MM.1S (cell line): ENCODE data around the gene PRG2.

Experiments
- DNase-seq: peaks from one replicate; pipeline ENCODE4 v3.0.0-alpha.2; 2015
- H2AFZ ChIP-seq: fragments of 300-600 bp; sonication (generic); 2 replicates; pipeline ENCODE4 v1.6.0; 2016; ENCODE audit warnings: antibody characterized with exemption, low read length
- H3F3A ChIP-seq: fragments of 300-600 bp; sonication (generic); 2 replicates; pipeline ENCODE4 v1.6.1; 2016; ENCODE audit warnings: mild to moderate bottlenecking, antibody characterized with exemption, low read length, moderate library complexity, mixed read lengths; ENCODE audit not compliant: insufficient read depth
- H3K27ac ChIP-seq: fragments of 300-600 bp; sonication (generic); 2 replicates; pipeline ENCODE4 v1.5.1; 2016; ENCODE audit warnings: mild to moderate bottlenecking, low read length
- H3K27me3 ChIP-seq: fragments of 300-600 bp; sonication (generic); replicated peaks from 2 replicates; pipeline ENCODE4 v1.6.0; 2016; ENCODE audit warnings: low read length; ENCODE audit not compliant: insufficient read depth
- H3K36me3 ChIP-seq: fragments of 300-600 bp; sonication (generic); replicated peaks from 2 replicates; pipeline ENCODE4 v1.6.1; 2016; ENCODE audit warnings: mild to moderate bottlenecking, low read length, mixed read lengths; ENCODE audit not compliant: insufficient read depth
- H3K4me1 ChIP-seq: fragments of 300-600 bp; sonication (generic); 2 replicates; pipeline ENCODE4 v1.6.1; 2016; ENCODE audit warnings: low read length, mixed read lengths
- H3K4me2 ChIP-seq: fragments of 300-600 bp; sonication (generic); 2 replicates; pipeline ENCODE4 v1.6.0; 2016; ENCODE audit warnings: low read depth, low read length
- H3K4me3 ChIP-seq: fragments of 300-600 bp; sonication (generic); 2 replicates; pipeline ENCODE4 v1.5.1; 2016; ENCODE audit warnings: low read length, mixed read lengths
- H3K79me2 ChIP-seq: fragments of 300-600 bp; sonication (generic); 2 replicates; pipeline ENCODE4 v1.6.1; 2016; ENCODE audit warnings: mixed run types, low read length, mixed read lengths
- H3K9ac ChIP-seq: fragments of 300-600 bp; sonication (generic); 2 replicates; pipeline ENCODE4 v1.6.1; 2016; ENCODE audit warnings: low read length, mixed read lengths
- H3K9me2 ChIP-seq: fragments of 300-600 bp; sonication (generic); replicated peaks from 2 replicates; pipeline ENCODE4 v1.6.1; 2016; ENCODE audit warnings: mild to moderate bottlenecking, low read length, mixed read lengths; ENCODE audit not compliant: insufficient read depth
- H3K9me3 ChIP-seq: fragments of 300-600 bp; sonication (generic); replicated peaks from 2 replicates; pipeline ENCODE4 v1.6.1; 2016; ENCODE audit warnings: mild to moderate bottlenecking, low read length, mixed read lengths; ENCODE audit not compliant: insufficient read depth
- H4K20me1 ChIP-seq: fragments of 300-600 bp; sonication (generic); 2 replicates; pipeline ENCODE4 v1.6.1; 2016; ENCODE audit warnings: mild to moderate bottlenecking, low read length, moderate library complexity, mixed read lengths; ENCODE audit not compliant: insufficient read depth
- CTCF ChIP-seq: fragments of 300-600 bp; sonication (generic); IDR thresholded peaks from 2 replicates; pipeline ENCODE4 v1.5.1; 2016; ENCODE audit warnings: antibody characterized with exemption, low read length, mixed read lengths
- EZH2 ChIP-seq: fragments of 300-600 bp; sonication (generic); optimal IDR thresholded peaks from 2 replicates; pipeline ENCODE3; 2017; ENCODE audit warnings: low read depth, mild to moderate bottlenecking, antibody characterized with exemption, low read length, mixed read lengths
- EZH2phosphoT487 ChIP-seq: fragments of 300-600 bp; sonication (generic); IDR thresholded peaks from 2 replicates; pipeline ENCODE4 v1.6.1; 2018; ENCODE audit warnings: antibody characterized with exemption, low read length

PRG2 gene

DNA sequence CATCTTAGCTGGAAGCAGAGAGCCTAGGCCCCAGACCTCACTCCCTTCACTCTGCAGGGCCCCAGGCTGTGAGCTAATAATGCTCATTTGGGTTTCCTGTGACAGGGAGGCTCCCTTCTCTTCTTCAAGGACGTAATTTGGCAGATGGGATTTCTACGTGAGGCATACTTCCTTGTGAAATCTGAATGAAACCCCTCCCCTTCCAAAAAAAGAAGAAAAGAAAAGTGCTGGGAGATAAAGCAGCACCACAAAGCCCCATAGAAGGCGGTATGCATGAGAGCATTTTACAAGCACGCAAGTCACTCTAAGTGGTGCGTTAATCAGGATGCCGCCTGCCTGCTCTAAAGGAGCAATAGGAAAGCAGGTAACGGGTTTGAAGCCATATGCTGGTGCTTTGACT lies 46.6 kb downstream of the PRG2 start:
- no peaks in the 10 kb centered on the region for H3K9me3 ChIP-seq
- no peaks in the 10 kb centered on the region for H3K36me3 ChIP-seq
- H4K20me1 ChIP-seq, result no peaks in the 10 kb centered on the region
- no peaks in the 10 kb centered on the region for H3K9me2 ChIP-seq
- H3K4me1 ChIP-seq, result no peaks in the 10 kb centered on the region
- H2AFZ ChIP-seq, result no peak overlapping the region
- H3F3A ChIP-seq, result no peaks in the 10 kb centered on the region
- no peak overlapping the region for H3K27ac ChIP-seq
- H3K79me2 ChIP-seq, result no peaks in the 10 kb centered on the region
- TF ChIP-seq CTCF (no peak), EZH2 (no peak), EZH2phosphoT487 (no peak)
- 0 out of 2 replicates have a peak, but pooled peaks cover 7% of the 10 kb centered on the region for H3K27me3 ChIP-seq
- no peak for DNase-seq
- no peak overlapping the region for H3K4me3 ChIP-seq
- H3K9ac ChIP-seq, result no peak overlapping the region
- no peak overlapping the region for H3K4me2 ChIP-seq

GRCh38 chr11:57342702-57343101 lies 47.7 kb downstream of the PRG2 start:
- no peak overlapping the region for H3K9ac ChIP-seq
- H3K79me2 ChIP-seq, result no peaks in the 10 kb centered on the region
- H3K9me2 ChIP-seq, result no peaks in the 10 kb centered on the region
- no peaks in the 10 kb centered on the region for H4K20me1 ChIP-seq
- no peak overlapping the region for H2AFZ ChIP-seq
- H3K4me3 ChIP-seq, result no peak overlapping the region
- TF ChIP-seq CTCF, result no peak
- no peak for TF ChIP-seq EZH2phosphoT487
- TF ChIP-seq EZH2, result no peak
- no peak for DNase-seq
- H3K4me2 ChIP-seq, result no peak overlapping the region
- H3K36me3 ChIP-seq, result no peaks in the 10 kb centered on the region
- no peaks in the 10 kb centered on the region for H3K4me1 ChIP-seq
- H3F3A ChIP-seq, result no peaks in the 10 kb centered on the region
- no peaks in the 10 kb centered on the region for H3K9me3 ChIP-seq
- H3K27ac ChIP-seq, result no peak overlapping the region
- H3K27me3 ChIP-seq, result 0 out of 2 replicates have a peak, but pooled peaks cover 3% of the 10 kb centered on the region

DNA sequence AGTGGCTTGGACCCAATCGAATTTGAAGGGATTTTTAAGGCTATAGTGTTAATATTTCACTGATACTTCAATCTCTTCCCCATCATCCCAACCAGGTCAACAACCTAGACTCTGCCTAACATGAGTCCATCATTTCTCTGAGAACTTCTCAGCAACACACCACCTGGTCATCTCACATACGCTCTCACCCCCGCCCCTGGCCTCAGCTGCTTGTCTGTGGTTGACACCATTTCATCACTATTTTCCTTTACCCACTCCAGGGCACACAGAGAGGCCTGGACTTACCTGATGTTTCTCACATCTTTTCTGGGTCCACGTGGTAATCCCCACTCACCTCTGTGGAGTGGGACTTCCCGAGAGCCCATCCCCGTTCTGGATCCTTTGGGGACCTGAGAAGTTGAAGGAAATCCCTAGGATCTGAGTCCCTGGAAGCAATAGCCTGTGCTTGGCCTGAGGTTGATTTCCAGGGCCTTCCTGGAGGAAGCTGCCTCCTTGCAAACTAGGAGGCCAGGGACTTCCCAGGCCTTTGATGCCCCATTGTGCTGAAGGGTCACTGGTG lies 49.1 kb downstream of the PRG2 start:
- H3K4me3 ChIP-seq, result no peak overlapping the region
- H3K4me2 ChIP-seq, result no peak overlapping the region
- H3K9me3 ChIP-seq, result no peaks in the 10 kb centered on the region
- DNase-seq, result no peak
- no peaks in the 10 kb centered on the region for H3K9me2 ChIP-seq
- H2AFZ ChIP-seq, result no peak overlapping the region
- H4K20me1 ChIP-seq, result no peaks in the 10 kb centered on the region
- no peak overlapping the region for H3K9ac ChIP-seq
- H3K36me3 ChIP-seq, result no peaks in the 10 kb centered on the region
- 0 out of 2 replicates have a peak, but pooled peaks cover 3% of the 10 kb centered on the region for H3K27me3 ChIP-seq
- no peaks in the 10 kb centered on the region for H3F3A ChIP-seq
- H3K27ac ChIP-seq, result no peak overlapping the region
- no peak for TF ChIP-seq EZH2
- no peak for TF ChIP-seq EZH2phosphoT487
- no peak for TF ChIP-seq CTCF
- H3K79me2 ChIP-seq, result no peaks in the 10 kb centered on the region
- H3K4me1 ChIP-seq, result no peaks in the 10 kb centered on the region
